Small intestine (tissue), 7 donors: ENCODE measurements around the gene EME1. TPM values are rescaled to one million over a fixed set of nuclear protein-coding genes. Genes with fewer than 3 reads are reported as not detected.
"Not testable (repeated sequence)": the region's sequence is repeated elsewhere in the genome, so short reads cannot be mapped to it uniquely, and the experiment has no call there.

Source experiments
- DNase-seq, 2 donors: peaks; one replicate each; pipeline versions ENCODE4 v3.0.0 to v3.0.0-alpha.2; 2013
- FAIRE-seq: peaks from 2 replicates; lab custom pipeline; 2012; peaks lifted over from hg19 to GRCh38; lab: Jason Lieb, UNC
- H3K27ac ChIP-seq, 3 donors: one replicate each; pipeline ENCODE4 v1.5.1; 2013; ENCODE audit warnings: low read length in 2 of 3, mild to moderate bottlenecking in 2 of 3, control low read depth in 1 of 3, inconsistent platforms in 1 of 3, low read depth in 1 of 3, moderate library complexity in 1 of 3
- H3K27me3 ChIP-seq, 3 donors: one replicate each; pipeline ENCODE4 v1.6.1; 2013; ENCODE audit warnings: low read length in 3 of 3, inconsistent platforms in 1 of 3; ENCODE audit not compliant: control insufficient read depth in 3 of 3, insufficient read depth in 3 of 3
- H3K36me3 ChIP-seq, 3 donors: one replicate each; pipeline ENCODE4 v1.6.1; 2013; ENCODE audit warnings: low read length in 3 of 3, inconsistent platforms in 1 of 3, low read depth in 1 of 3, mild to moderate bottlenecking in 1 of 3, moderate library complexity in 1 of 3; ENCODE audit not compliant: control insufficient read depth in 3 of 3, insufficient read depth in 2 of 3
- H3K4me1 ChIP-seq, 3 donors: one replicate each; pipeline ENCODE4 v1.6.1; 2013; ENCODE audit warnings: low read length in 2 of 3, inconsistent platforms in 1 of 3, low read depth in 1 of 3, mild to moderate bottlenecking in 1 of 3, moderate library complexity in 1 of 3; ENCODE audit not compliant: control insufficient read depth in 3 of 3, insufficient read depth in 2 of 3
- H3K4me3 ChIP-seq, 3 donors: one replicate each; pipeline ENCODE4 v1.5.1; 2013; ENCODE audit warnings: low read length in 3 of 3, control low read depth in 1 of 3, inconsistent platforms in 1 of 3, low read depth in 1 of 3, mild to moderate bottlenecking in 1 of 3, moderate library complexity in 1 of 3
- H3K9me3 ChIP-seq, 2 donors: one replicate each; pipeline ENCODE4 v1.6.1; 2013; ENCODE audit warnings: low read depth in 1 of 2, low read length in 1 of 2; ENCODE audit not compliant: control insufficient read depth in 2 of 2, insufficient read depth in 1 of 2
- WGBS, 3 donors: extraction: QIAGEN DNeasy Blood & Tissue Kit; methylation state at CpG; one replicate each; pipeline ENCODE4 v1.1.7; 2013; 5-methylcytosine and 5-hydroxymethylcytosine counted together
- polyA plus RNA-seq, 4 donors: library from polyadenylated mRNA; stranded (reverse) in 3 of 4; unstranded in 1 of 4; fragments of 200-250 nt in 3 of 4; fragments of 120-200 nt in 1 of 4; gene quantifications; one replicate each; pipeline versions ENCODE4 v1.2.1 to v1.2.3, GENCODE V29; 2013
- donor health status: healthy with polysubstance abuse.
- donor health status: control.
- donor health status: control.
- donor health status: Bipolar disorder and iron deficiency.
- donor health status: healthy.

Gene EME1
- polyA plus RNA-seq, 4 donors = 2.5 to 4.3 TPM; not detected in 2

DNA sequence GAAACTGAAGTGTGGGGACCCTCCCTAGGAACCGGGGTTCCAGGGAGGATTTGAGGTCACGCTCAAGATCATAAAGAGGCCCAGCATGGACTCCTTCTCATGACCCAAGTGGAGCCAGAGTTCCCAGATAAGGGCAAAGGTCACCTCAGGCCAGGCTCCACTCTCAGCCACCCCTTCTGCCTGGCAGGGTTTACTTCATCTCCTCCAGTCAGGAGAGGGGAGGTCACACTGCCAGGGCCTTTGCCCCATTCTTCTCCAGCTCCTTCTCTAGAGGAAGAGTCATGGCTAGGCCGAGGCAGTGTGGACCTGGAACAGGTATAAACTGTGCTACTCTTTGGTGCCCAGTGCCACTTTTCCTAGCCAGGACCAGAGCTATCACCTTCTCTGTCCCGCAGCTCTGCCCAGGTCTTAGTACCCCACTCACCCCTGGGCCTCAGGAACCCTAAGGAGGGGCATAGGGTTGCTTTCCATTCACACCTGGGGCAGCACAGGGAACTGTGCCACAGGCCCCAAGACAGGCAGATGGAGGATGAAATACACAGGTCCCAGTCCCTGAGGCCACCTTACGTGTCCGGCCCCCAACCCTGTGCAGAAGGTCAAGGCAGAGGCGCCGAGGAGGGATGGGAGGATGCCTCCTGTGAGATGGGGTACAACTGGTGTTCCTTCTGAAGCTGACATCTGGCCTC, 52.1 kb downstream of the EME1 start:
- H3K4me1 ChIP-seq = peaks cover 6 to 62% (median 9%) of the 10 kb centered on the region in 3 donors
- H3K27ac ChIP-seq = peak overlapping the region; percentile 45 to 83 (median 67)
- H3K36me3 ChIP-seq = peaks cover 0 to 3% (median 0%) of the 10 kb centered on the region in 3 donors

DNA sequence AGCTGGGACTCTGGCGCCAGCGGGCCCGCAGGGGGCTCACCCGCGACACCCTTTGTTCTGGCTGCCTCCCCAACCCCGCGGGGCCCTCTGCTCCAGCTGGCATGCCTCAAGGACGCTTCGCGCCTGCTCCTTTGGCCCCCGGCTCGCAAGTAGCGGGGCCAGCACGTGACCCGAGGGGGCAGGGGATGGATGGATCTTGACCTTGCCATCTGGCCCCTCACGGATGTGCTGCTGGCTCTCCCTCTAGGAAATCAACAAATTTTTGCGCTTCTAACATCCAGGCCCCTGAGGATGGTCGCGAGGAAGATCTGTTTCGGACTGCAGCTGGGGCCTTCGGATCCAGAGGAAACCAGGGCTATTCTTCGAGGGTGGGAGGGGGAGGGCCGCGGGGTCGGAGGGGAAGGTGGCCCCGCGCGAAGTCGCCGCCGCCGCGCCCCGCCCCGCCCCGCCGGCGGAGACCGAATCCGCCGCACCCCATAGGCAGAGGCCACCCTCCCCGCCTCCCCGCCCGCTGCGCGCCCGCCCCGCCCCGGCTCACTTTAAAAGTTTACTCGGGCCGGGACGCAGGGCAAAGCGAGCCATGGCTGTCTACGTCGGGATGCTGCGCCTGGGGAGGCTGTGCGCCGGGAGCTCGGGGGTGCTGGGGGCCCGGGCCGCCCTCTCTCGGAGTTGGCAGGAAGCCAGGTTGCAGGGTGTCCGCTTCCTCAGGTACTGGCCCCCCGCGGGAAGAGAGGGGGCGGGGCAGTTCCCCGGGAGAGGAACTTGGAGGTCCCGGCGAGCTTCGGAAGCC, 52.8 kb downstream of the EME1 start, which contains the start of gene ACSF2:
TSS of gene ACSF2 (plus strand) at position 537 of the 790 bp plus-strand sequence. CDS start at position 581, 44 bp downstream.
- WGBS, 3 donors = 1 to 2% (median 1%) methylated on average over 38 to 70 of the region's 70 CpGs
- Histone ChIP-seq H3K27ac (peak within 1 kb of the TSS; percentile 67 to 83 (median 83)), H3K4me1 (peaks cover 6 to 61% (median 9%) of the 10 kb centered on the region in 3 donors), H3K27me3 (no peaks in the 10 kb centered on the region), H3K36me3 (peaks cover 0 to 3% (median 0%) of the 10 kb centered on the region in 3 donors), H3K4me3 (peak within 1 kb of the TSS; percentile 74 to 90 (median 74)), H3K9me3 (no peaks in the 10 kb centered on the region)
- DNase-seq (peak; percentile 75 to 82), FAIRE-seq (no peak)

More for the DNA sequence above, 52.1 kb downstream of the EME1 start:
- Histone ChIP-seq H3K4me3 (peak overlapping the region in 2 of 3 donors; percentile 74), H3K9me3 (no peaks in the 10 kb centered on the region), H3K27me3 (no peaks in the 10 kb centered on the region)
- FAIRE-seq (no peak), DNase-seq (peak; percentile 56 to 74)
- 75 to 80% (median 80%) methylated on average over 8 of the region's 8 CpGs for WGBS, 3 donors

DNA sequence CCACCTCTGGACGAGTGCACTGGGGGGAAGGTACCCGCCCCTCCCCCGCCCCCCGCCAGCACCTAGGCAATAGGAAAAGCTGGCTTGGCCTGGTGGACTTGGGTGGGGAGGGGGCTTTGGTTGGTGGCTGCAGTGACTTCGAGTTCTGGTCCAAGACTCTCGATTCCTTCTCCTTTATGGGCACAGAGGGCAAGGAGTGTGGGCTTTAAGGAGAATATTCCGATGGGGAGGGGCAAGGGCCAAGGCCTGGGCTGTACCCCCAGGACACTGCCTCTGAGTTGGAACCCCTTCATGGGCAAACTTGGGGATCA, 53.4 kb downstream of the EME1 start:
- H3K27ac ChIP-seq = peak overlapping the region; percentile 65 to 83 (median 66)
- 0 to 4% (median 1%) methylated on average over 4 to 7 of the region's 7 CpGs for WGBS, 3 donors
- H3K4me1 ChIP-seq = peaks cover 6 to 66% (median 9%) of the 10 kb centered on the region in 3 donors
- peaks cover 0 to 3% (median 0%) of the 10 kb centered on the region in 3 donors for H3K36me3 ChIP-seq
- H3K9me3 ChIP-seq = no peaks in the 10 kb centered on the region
- no peaks in the 10 kb centered on the region for H3K27me3 ChIP-seq
- H3K4me3 ChIP-seq = peak overlapping the region; percentile 74 to 90 (median 74)
- DNase-seq (no peak), FAIRE-seq (no peak)

DNA sequence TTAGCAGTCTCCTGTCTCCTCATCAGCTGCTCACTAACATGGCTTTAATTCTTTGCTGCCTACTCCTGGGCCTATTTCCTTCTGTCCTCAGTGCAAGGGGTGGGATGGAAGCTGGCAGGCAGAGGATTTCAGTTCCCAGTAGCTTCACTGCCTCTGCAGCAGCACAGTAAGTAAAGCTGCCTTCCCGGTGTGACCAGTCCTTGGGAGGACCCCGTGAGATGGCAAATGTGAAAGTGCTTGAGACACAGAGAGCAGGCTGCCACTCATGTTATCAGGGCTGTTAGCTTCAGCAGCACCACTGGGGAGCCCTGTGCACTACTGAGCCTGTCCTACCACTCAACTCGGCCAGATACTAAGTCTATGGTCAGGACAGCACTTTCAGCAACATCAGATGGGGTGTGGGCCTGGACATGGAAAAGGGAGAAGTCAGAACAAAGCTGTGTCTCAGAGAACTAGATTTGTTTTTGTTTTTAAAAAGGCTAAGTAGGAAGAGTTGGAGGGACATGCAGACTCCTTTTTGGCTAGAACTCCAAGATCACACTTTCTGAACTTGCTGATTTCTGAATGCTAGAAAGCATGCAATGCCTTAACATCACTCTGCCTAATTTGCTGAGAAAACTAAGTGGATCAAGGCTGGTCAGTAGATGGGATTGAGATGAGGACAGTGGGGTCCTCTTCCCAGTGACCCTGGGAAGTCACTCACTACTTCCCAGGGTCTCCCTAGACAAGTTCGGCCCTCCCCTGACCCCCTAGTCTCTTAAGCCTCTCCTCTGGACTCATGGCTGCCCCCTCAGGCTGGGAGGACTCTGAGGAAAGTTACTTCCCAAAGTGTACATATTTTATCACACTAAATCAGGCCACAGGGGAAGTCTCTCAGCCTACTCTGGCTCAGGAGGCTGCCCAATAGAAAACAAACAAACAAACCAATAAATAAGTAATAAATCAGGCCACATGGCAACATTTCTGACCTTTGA, 54.1 kb downstream of the EME1 start:
- Histone ChIP-seq H3K9me3 (no peaks in the 10 kb centered on the region), H3K4me3 (peak overlapping the region; percentile 74 to 90 (median 74)), H3K36me3 (peaks cover 0 to 7% (median 0%) of the 10 kb centered on the region in 3 donors), H3K27ac (peak overlapping the region; percentile 53 to 83 (median 65)), H3K4me1 (peaks cover 6 to 66% (median 9%) of the 10 kb centered on the region in 3 donors), H3K27me3 (no peaks in the 10 kb centered on the region)
- WGBS, 3 donors = 15 to 21% (median 15%) methylated on average over 4 of the region's 4 CpGs
- FAIRE-seq = no peak
- DNase-seq = peak; percentile 68 to 77

DNA sequence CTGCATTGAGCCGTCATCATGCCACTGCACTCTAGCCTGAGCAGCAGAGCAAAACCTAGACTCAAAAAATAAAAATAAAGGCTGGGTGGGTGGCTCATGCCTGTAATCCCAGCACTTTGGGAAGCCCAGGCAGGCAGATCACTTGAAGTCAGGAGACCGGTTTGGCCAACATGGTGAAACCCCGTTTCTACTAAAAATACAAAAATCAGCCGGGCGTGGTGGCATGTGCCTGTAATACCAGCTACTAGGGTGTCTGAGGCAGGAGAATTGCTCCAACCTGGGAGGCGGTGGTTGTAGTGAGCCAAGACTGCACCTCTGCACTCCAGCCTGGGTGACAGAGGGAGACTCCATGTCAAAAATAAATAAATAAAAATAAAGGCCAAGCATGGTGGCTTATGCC, 55.1 kb downstream of the EME1 start:
- H3K27ac ChIP-seq = peak overlapping the region; percentile 2 to 65 (median 8)
- not testable (repeated sequence) for H3K9me3 ChIP-seq, H3K36me3 ChIP-seq, FAIRE-seq, H3K27me3 ChIP-seq, DNase-seq
- H3K4me1 ChIP-seq = peaks cover 6 to 66% (median 9%) of the 10 kb centered on the region in 3 donors
- WGBS, 3 donors = 64 to 84% (median 72%) methylated on average over 6 of the region's 6 CpGs
- H3K4me3 ChIP-seq = peak overlapping the region in 1 of 3 donors; percentile 9

DNA sequence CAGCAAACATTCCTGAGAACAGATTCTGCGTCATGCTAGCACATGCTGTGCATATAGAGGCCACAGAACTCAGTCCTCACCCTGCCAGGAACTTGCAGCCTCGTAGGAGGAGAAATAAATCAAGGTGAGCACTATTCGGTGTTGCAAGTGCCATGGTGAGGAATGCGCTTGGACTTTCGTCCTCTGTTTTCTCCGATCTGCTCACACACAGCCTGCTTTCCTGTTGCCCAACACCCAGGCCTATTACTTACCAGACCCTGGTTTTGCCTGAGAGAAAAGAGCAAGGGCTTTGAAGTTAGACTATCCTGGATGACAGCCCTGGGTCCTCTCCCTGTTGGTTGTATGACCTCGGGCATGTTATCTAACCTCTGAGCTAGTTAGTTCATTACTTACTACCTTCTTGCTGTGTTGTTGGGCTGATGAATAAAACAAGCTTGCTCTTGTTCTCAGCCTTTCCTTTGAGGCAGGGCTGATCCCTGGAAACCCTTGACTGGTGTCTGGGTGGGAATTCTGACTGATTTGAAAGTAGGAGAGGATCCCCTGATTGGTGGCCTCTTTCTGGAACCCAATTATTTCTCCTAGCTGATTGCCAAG, 55.9 kb downstream of the EME1 start:
- Histone ChIP-seq H3K4me1 (peaks cover 6 to 62% (median 9%) of the 10 kb centered on the region in 3 donors), H3K27me3 (no peaks in the 10 kb centered on the region), H3K27ac (peak overlapping the region; percentile 2 to 71 (median 65)), H3K9me3 (no peaks in the 10 kb centered on the region), H3K36me3 (peaks cover 0 to 13% (median 0%) of the 10 kb centered on the region in 3 donors), H3K4me3 (no peak overlapping the region)
- WGBS, 3 donors = 22 to 67% (median 42%) methylated on average over 7 of the region's 7 CpGs
- peak; percentile 90 for DNase-seq
- FAIRE-seq = no peak

DNA sequence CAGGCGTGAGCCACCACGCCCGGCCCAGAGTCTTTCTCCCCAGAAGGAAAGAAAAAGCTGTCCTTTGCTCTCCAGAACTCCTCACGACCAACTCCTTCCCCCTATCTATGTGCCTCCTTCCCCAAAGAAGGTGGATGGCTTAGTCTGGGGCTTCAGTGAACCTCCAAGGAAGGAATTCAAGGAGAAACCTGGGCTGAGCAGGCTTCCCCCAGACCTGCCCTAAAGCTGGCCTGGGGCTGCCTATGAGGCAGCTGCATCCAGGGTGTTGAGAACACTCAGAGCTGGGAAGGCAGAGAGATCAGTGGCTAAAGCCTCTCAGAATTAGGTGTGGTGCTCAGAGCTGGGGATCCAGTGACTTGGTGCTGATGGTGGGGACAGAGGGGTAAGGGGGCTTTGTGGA, 56.8 kb downstream of the EME1 start:
- peaks cover 2 to 54% (median 8%) of the 10 kb centered on the region in 3 donors for H3K4me1 ChIP-seq
- H3K9me3 ChIP-seq = no peaks in the 10 kb centered on the region
- FAIRE-seq (no peak), DNase-seq (peak in 1 of 2 donors; percentile 17)
- 49 to 74% (median 72%) methylated on average over 4 of the region's 4 CpGs for WGBS, 3 donors
- H3K36me3 ChIP-seq = peaks cover 0 to 16% (median 0%) of the 10 kb centered on the region in 3 donors
- H3K27me3 ChIP-seq = no peaks in the 10 kb centered on the region
- peak overlapping the region in 1 of 3 donors; percentile 65 for H3K27ac ChIP-seq
- H3K4me3 ChIP-seq = no peak overlapping the region
